GM21390 (cell line): ENCODE data around the gene FTL.

Source experiments
- ATAC-seq: cut with Tn5 transposase; IDR thresholded peaks from one replicate; pipeline ENCODE4 v1.9.1; 2021; ENCODE audit not compliant: unreplicated experiment

Gene FTL

DNA sequence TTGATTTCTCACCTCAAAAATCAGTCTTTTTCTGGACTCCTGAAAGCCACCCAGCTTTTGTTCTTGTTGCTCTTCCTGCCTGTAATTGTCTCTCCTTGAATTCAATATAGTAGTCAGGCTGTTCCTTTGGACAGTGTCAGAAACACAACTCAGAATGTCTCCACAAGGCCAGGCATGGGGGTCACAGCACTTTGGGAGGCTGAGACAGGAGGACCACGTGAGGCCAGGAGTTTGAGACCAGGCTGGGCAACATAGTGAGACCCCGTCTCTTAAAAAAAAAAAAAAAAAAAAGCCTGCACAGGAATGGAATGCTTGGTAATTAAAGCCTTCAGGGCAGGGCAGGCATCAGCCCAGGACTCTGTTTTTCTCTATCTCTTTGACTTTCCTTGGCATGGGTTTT is 19.3 kb upstream of the FTL start:
- ATAC-seq = no peak

DNA sequence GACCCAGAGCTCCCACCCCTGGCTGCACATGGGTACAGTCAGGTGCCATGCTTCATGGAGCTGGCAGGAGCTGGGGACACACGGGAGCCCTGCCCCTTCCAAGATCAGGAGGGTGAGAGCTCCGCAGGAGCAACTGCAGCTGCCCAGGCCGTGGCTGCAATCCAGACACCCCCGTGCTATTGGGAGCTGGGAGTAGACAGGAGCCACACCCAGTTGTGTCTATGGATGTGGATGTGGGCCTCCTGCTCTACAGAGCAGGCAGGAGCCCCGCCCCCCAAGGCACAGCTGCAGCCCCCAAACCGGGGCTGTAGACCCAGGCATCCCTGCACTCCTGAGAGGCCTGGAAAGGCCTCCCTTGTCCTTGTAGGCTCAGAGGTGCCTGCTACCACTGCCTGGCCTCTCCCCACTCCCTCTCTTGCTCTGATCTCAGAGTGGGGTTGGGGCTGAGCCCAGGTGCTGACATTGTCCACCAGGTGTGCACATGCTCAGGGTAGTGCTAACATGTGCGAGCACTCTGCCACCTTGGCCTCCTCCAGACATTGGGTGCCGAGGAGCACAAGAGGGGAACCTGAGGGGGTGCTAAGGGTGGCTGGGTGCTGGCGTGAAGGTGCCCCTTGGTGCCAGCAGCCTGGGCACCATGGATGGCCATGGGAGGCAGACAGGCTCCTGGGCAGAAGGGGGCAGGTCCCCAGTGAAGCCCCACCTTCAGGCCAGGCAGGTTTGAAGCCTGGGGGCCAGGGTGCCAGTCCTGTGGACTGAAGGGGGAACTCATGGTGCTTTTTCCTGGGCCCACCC is 18.4 kb upstream of the FTL start:
- ATAC-seq = no peak

DNA sequence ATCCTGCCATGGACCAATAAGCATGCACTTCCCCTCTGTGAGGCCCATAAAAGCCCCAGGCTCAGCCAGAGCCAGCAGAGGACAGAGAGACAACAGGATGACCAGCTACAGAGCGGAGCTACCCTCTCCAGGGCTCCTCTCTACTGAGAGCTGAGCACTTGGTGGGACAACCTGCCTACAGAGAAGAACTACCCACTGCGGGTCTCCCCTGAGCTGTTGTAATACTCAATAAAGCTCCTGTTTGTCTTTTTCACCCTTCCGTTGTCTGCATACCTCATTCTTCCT is 17.9 kb upstream of the FTL start:
- no peak for ATAC-seq

DNA sequence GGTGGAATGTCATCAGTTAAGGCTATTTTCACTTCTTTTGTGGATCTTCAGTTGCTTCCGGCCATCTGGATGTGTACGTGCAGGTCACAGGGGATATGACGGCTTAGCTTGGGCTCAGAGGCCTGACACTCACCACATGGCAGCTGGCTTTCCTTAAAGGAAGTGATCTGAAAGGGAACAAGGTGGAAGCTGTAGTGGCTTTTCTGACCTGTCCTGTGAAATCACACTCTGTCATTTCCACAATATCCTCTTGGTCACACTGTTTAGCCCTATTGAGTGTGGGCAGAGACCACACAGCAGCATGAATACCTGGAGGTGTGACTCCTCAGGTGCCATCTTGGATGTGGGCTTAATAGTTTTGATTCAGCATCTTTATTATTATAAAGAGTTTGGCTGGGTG is 14.9 kb upstream of the FTL start:
- no peak for ATAC-seq

DNA sequence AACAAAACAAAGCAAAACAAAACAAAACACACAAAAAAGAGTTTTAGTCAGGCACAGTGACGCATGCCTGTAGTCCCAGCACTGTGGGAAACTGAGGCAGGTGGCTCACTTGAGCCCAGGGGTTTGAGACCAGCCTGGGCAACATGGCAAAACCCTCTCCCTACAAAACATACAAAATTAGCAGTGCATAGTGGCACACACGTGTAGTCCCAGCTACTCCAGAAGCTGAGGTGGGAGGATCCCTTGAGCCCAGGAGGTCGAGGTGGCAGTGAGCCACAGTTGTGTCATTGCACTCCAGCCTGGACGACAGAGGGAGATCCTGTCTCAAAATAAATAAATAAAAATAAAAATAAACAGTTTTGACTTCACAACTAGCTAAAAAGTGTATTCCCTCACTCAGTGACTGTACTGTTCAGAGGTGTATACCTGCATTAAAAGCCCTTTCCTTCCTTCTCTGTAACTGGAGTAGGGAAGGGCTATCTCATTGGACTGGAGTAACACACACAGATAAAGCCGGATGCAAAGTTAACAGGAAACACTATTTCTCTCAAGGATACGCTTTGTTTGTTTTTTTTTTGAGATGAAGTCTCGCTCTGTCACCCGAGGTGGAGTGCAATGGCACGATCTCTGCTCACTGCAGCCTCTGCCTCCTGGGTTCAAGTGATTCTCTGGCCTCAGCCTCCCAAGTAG is 14.1 kb upstream of the FTL start:
- ATAC-seq = no peak

DNA sequence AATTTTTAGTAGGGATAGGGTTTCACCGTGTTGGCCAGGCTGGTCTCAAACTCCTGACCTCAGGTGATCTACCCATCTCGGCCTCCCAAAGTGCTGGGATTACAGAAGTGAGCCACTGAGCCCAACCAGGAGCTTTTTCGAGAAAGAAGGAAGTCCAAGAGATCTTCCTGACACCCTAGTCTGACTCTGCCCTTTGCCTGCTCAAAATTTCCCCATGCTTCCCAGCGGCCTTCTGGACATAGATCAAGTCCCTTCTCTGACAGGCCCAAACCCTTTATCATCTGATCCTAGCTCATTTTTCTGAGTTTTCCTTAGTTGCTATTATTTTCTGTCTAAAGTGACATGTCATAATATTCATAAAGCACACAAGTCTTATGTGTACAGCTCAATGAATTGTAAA is 12.0 kb upstream of the FTL start:
- no peak for ATAC-seq

DNA sequence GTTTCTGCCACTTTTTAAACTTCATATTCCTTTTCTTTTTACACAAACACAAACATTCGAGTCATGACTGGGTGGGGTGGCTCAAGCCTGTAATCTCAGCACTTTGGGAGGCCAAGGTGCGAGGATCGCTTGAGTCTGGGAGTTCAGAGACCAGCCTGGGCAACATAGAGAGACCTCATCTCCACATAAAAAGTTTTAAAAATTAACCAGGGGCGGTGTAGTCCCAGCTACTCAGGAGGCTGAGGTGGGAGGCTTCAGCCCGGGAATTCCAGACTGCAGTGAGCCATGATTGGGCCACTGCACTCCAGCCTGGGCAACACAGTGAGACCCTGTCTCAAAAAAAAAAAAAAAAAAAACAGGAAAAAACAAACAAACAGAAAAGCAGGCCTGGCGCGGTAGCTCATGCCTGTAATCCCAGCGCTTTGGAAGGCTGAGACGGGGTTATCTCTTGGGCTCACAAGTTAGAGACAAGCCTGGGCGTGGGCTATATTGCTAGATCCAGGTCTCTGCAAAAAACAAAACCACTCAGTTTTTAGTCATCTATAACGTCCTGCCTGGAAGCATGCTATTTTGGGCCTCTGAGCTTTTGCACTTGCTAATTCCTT is 11.0 kb upstream of the FTL start:
- ATAC-seq = no peak

DNA sequence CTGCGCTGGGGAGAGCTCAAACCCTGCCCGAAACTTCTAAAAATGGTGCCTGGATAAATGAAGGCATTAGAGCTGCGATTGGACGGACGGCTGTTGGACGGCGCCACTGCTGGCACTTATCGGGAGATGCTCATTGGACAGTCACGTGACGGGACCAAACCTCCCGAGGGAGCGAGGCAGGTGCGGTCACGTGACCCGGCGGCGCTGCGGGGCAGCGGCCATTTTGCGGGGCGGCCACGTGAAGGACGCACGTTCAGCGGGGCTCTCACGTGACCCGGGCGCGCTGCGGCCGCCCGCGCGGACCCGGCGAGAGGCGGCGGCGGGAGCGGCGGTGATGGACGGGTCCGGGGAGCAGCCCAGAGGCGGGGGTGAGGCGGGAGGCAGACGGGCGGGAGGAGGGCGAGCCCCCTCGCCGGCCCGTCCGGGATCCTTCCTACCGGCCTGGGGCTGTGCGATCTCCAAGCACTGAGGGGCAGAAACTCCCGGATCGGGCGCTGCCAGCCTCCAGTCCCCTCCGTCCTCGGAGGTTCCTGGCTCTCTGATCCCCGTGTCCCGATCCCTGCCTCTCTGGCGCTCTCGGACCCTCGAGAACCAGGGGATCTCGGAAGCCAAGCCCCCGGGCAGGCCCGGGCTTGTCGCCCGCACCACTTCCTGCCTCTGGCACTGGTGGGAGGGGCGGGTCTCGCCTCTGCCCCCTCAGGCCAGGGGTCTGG is 10.4 kb upstream of the FTL start, which contains the start of gene BAX:
Gene BAX (plus strand): TSS at position 281 of the 713 bp plus-strand sequence. CDS start 54 bp downstream, at position 335.
- ATAC-seq = peak; percentile 69

DNA sequence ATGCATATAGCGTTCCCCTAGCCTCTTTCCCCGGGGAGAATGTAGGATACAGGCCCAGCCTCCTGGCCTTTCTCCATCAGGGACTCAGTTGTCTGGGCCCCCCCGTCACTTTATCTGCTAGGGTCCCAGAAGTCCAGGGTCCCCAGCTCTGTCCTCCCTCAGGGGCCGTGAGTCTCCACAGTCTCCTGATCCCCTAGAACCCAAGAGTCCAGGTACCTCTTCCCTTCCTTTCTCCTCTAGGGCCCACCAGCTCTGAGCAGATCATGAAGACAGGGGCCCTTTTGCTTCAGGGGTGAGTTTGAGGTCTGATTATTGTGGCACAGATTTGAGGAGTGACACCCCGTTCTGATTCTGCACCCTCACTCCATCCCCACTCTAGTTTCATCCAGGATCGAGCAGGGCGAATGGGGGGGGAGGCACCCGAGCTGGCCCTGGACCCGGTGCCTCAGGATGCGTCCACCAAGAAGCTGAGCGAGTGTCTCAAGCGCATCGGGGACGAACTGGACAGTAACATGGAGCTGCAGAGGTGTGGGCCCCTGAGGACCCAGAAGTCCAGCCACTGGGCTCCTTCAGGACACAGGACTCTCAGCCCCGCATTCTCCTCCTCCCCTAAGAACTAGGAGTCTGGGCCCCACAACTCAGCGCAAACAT is 9.7 kb upstream of the FTL start:
- ATAC-seq = no peak

DNA sequence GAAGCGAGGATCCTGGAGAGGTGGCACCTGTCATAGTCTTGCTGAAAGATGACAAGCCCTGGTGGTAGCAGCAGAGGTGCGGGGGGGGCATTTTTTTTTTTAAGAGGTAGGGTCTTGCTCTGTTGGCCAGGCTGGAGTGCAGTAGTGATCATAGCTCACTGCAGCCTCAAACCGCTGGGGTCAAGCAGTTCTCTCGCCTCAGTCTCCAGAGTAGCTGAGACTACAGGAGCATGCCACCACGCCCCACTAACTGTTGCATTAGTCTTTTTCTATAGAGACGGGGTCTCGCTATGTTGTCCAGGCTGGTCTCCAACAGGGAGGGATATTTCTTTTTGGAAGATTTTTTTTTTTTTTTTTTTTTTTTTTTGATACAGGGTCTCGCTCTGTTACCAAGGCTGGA is 7.1 kb upstream of the FTL start:
- ATAC-seq = no peak

DNA sequence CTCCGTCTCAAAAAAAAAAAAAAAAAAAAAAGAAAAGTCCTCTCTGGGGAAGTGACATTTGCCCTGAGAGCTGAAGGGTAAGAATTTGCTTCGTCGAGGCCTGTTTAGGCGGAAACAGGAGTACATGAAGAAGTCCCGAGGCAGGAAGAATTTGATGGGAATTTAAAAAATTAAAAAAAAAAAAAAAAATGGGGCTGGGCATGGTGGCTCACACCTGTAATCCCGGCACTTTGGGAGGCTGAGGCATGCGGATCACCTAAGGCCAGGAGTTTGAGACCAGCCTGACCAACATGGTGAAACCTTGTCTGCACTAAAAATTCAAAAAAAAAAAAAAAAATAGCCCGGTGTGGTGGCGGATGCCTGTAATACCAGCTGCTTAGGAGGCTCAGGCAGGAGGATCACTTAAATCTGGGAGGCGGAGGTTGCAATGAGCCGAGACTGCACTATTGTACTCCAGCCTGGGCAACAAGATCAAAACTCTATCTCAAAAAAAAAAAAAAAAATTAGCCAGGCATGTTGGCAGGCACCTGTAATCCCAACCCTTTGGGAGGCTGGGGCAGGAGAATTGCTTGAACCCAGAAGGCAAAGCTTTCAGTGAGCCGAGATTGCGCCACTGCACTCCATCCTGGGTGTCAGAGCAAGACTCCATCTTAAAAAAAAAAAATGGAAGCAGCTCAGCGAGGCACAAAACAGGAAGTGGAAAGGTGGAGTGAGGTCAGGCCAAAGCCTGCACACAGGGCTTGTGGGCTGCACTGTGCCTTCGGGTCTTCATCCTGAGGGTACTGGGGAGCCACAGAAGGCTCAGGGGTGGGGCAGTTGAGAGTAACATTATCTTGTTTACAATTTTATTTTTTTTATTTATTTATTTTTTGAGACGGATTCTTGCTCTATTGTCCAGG is 5.5 kb upstream of the FTL start:
- no peak for ATAC-seq

DNA sequence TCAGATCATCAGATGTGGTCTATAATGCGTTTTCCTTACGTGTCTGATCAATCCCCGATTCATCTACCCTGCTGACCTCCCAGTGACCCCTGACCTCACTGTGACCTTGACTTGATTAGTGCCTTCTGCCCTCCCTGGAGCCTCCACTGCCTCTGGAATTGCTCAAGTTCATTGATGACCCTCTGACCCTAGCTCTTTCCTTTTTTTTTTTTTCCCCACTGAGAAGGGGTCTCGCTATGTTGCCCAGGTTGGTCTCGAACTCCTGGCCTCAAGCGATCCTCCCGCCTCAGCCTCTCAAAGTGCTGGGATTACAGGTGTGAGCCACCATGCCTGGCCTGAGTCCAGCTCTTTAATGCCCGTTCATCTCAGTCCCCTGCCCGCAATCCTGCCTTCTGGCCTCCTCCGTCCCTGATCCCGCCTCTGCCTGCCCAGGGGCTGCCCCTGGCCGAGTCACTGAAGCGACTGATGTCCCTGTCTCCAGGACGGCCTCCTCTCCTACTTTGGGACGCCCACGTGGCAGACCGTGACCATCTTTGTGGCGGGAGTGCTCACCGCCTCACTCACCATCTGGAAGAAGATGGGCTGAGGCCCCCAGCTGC is 4.0 kb upstream of the FTL start:
- ATAC-seq = no peak

DNA sequence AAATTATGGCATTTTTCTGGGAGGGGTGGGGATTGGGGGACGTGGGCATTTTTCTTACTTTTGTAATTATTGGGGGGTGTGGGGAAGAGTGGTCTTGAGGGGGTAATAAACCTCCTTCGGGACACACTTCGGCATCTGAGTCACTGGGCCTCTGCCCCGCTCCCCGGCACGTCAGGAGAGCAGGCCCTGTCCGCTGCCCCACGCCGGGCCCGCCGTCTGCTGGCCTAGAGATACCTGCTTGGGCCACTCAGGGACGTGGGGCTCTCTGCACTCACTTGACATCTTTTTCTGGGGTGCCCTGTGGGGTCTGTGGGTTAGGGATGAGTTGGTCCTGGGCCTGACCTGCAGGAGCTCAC is 3.5 kb upstream of the FTL start:
- ATAC-seq = no peak

DNA sequence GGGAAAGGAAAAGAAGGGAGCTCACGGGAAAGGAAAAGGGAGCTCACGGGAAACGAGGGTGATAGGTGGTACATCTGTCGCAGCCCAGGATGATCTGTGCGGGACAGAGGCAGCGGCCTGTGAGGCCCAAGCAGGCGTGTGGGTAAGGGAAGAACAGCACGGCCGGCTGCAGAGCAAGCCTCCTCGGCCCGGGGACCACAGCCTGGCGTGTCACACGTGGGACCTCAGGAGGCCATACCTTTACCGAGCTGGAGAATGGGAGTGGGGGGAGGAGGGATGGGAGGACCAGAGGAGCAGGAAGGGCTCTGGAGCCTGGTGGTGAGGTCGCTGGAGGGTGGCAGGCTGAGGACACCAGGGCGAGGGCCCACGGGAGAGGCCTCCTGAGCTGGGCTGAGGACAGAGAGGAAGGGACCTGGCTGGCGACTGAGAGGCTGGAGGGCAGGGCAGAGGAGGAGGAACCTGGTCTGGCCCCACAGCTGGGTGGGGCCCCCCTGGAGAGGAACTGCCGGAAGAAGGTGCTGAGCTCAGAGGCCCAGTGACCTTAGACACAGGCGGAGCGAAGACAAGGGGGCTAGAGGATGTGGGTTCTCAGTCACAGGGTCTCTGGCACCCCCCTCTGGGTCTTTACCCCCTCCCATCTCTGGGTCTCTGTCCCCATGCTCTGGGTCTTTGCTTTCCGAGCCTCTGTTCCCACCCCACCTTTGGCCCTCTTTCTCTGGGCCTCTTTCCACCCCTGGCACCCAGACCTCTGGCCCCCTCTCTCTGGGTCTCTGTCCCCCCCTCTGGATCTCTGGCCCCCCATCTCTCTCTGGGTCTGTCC is 2.9 kb upstream of the FTL start:
- ATAC-seq = no peak

DNA sequence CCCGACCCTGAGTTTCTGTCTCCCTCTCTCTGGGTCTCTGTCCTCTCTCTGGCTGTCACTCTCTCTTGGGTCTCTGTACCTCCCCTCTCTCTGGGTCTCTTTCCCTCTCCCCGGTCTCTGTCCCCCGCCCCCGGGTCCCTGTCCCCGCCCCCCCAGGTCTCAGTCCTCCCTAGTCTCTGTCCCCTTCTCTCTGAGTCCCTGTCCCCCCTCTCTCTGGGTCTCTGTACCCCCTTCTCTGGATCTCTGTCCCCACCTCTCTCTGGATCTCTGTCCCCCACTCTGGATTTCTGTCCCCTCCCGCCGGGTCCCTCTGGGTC is 2.3 kb upstream of the FTL start:
- ATAC-seq = no peak

DNA sequence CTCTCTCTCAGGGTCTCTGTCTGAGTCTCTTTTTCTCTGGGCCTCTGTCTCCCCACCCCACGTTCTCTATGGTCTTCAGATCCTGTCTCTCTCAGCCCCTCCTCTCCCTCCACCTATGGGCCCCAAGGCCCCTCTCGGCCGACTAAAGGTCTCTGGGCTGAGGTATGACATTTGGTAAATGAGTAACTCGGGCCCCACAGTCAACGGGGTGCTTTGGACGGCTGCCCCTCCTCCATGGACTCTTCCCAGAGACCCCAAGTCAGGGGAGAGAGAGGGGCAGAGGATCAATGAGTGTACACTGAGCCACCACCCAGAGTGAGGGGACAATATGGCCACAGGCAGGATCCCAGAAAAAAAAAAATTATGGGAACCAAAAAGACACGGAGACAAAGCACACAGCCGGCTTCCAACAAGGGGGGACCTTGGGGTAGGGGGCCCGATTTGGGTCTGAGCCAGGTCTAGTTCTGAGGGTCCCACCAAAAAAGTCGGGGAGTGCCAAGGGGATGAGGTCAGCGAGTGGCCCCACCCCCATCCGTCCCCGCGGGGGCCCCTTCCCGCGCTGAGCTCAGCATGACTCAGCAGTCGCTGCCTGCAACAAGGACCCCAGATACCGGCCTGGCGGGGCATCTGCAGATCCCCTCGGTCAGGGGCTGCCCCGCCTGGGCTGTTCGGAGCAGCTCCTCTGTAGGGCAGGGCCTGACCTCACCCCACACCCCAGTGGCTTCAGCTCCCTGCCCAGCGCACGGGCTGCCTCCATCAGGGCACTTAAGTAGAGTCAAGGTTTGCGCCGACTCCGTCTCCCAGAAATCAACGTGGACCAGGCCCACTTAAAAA is 1.5 kb upstream of the FTL start:
- ATAC-seq = no peak

DNA sequence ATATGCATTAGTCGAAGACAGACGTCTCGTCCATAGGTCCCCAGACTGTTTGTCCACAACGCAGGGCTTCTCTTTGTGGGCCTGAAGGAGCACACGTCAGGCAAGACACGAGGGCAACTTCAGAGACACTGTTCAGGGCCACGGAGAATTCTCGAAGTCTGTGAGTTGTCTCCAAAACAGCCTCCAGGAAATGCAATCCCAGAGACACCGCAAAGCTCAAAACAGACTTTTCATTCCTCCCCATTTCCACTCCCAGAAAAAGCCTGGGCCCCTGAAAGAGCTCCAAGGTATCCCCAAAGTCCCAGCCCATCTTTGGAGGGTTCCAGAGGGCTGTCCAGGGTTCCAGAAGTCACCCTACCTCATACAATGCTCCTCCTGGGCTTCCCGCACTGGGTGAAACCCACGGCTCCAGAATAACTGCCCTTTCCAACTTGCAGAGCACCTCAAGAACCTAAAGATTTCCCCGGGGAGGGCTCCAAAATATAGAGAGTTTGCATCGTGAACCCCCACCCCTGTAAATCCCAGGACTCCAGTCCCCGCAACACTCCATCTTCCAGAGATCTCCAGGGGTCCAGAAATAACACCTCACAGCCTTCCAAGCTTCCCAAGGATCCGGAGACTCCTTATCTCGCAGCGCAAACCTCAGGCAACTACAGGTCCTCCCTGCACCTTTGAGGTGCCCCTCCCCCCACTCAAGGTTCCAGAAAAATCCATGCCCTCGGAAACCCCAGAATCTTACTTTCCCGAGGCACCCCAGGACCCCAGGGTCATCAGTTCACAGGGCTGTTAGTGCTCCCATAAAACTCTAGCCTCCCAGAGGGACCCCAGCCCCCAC is 687 bp upstream of the FTL start:
- no peak for ATAC-seq
